Activated naive CD4-positive, alpha-beta T cell treated with anti-CD3 and anti-CD28 coated beads, Interleukin-2, amount 50 U/mL, for 16 hours (primary cell): ENCODE measurements around the gene GCSH.

Source experiments
- DNase-seq: peaks from one replicate; pipeline ENCODE4 v3.0.0-alpha.2; 2020

GCSH gene

GRCh38 chr16:81099958-81100357 lies 3.8 kb upstream of the GCSH start:
- DNase-seq, result no peak

DNA sequence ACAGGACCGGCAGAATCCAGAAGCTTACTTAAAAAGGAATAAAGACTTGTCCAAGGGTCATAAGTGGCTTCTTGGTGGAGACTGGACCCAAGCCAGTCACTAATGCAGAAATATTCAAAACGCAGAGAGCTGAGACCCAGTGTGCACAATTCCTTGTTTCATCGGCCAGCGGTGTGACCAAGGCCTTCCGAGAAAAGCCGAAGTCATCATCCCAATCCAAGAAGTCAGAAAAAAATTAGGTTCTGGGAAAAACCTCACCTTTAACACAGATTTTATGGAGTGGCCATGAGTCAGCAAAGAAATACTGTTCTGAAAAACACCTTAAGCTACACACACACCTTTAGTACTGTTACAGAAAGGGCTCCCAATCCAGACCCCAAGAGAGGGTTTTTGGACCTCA lies 1.0 kb upstream of the GCSH start:
- DNase-seq, result no peak

GRCh38 chr16:81096715-81097208 lies 567 bp upstream of the GCSH start:
- DNase-seq, result no peak

- no peak for DNase-seq
These were observed 592 bp downstream of the GCSH start for GRCh38 chr16:81095653-81095952.

DNA sequence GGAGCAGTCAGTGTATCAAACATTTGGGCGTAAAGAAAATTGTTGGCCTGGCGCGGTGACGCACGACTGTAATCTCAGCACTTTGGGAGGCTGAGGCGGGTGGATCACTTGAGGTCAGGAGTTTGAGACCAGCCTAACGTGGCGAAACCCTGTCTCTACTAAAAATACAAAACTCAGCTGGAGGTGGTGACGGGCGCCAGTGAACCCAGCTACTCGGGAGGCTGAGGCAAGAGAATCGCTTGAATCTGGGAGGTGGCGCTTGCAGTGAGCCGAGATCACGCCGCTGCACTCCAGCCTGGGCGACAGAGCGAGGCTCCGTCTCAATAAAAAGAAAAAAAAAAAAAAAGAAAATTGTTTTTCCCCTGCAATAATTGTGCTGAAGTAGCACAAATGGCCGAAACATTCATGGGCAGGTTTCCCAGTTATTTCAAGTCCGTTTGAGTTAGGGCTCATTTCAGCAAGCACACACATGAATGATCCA lies 1.4 kb downstream of the GCSH start:
- no peak for DNase-seq

- DNase-seq, result no peak
These were observed 7.4 kb downstream of the GCSH start for GRCh38 chr16:81088836-81089235.

DNA sequence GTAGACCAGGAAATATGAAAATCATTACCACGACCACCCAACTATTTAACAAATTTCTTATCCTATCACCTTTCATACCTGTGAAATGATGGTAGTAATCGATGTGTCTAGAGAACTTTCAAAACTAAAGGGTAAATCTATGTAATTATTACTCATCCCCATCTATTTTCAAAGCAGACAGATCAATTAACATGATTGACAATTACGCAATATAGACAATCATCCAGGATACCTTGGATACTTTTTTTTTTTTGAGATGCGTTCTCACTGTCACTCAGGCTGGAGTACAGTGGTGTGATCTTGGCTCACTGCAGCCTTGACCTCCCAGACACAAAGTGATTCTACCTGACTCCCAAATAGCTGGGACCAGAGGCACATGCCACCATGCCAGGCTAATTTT lies 15.2 kb downstream of the GCSH start:
- no peak for DNase-seq

DNA sequence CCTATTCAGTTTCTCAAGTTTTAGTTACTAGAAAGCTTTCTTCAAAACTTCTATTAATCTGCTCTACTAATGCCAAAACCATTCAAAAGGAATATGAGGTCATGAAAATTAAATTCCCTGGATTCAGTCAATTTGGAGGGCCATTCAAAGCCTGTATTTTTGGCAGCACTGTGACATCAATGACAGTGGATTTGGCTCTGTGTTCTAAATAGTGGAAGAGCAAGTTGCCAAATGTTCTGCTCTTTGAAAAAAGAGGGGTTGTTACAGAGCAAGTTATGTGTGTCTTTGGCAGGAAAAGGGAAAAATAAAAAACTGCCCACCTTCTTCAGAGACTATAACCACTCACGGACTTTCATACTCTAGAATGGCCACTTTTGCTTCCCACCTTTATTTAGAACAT lies 16.0 kb downstream of the GCSH start:
- DNase-seq, result no peak

- peak; percentile 98 for DNase-seq
These were observed 18.9 kb downstream of the GCSH start, which contains the start of gene C16orf46 for GRCh38 chr16:81077076-81077940. C16orf46 (minus strand) TSS chr16:81077238; CDS start chr16:81063955, 13,283 bp downstream.

DNA sequence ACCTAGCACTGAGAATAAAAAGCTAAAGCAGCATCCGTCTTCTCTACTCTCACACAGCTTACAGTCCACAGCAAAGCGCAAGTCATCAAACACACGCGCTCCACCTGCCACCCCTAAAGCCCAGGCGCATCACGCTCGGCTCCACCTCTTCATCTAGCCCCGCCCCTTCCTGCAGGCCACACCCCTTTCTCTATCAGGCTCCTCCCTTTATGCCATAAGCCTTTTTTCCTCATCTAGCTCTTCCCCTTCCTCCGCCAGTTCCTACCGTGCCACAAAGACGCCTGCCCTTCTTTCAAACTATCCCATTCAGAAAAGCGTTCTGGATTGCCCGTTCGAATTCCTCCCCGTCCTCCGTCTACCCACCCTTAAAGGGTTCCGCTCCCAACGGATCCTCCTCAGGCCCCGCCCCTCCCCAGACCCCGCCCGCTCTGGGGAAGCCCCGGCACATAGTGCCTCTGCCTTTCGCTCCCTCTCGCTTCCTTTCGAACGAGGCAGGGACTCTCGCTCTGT lies 19.6 kb downstream of the GCSH start:
- DNase-seq, result peak; percentile 93

DNA sequence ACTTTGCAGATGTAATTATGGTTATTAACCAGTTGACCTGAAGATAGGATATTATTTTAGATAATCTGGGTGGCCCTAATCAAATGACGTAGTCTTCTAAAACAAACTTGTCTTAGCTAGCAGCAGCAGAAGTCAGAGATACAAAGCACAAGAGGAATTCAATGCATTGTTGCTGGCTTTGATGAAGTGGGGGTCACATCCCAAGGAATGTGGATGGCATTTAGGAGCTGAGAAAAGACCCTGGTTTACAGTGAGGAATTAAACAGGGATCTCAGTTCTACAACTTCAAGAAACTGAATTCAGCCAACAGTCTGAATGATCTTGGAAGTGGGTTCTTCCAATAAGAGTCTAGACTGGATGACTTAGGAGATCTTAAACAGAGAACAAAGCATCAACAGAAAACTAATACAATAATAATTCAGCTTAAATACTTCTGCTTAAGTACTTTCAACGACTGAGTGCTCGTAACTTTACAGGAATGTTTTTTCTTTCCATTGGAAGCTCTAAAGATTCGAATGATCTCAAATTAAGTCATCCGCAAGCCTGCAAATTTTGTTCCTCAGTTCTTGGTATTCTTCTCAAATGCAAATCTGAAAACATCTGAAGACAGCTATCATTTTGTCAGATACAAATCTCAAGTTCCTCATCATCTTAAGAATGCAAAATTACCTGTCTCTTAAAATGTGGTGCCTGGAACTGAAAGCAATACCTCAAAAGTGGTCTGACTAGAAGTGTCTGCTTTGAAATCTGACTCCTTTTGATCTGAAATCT lies 22.4 kb downstream of the GCSH start:
- DNase-seq, result no peak

GRCh38 chr16:81071805-81072204 lies 24.4 kb downstream of the GCSH start:
- no peak for DNase-seq

GRCh38 chr16:81070979-81071378 lies 25.2 kb downstream of the GCSH start:
- DNase-seq, result no peak

DNA sequence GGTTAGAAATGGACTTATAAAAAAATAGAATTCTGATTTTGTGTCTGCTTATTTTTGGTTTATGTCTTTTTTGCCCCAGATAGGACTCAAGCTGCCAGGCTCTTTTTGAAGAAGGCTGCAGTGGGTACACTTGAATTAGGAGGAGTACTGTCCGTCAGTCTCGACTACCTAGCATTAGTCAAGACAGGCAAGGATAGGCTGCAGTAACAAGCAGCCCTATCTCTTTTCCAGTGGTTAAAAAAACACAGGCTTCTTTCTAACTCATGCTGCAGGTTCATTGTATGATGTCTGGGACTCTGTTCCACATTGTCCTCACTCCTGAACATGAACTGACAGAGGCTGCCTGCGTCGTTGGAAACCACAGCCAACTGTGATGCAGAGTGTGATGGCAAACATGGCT lies 27.1 kb downstream of the GCSH start:
- DNase-seq, result no peak

DNA sequence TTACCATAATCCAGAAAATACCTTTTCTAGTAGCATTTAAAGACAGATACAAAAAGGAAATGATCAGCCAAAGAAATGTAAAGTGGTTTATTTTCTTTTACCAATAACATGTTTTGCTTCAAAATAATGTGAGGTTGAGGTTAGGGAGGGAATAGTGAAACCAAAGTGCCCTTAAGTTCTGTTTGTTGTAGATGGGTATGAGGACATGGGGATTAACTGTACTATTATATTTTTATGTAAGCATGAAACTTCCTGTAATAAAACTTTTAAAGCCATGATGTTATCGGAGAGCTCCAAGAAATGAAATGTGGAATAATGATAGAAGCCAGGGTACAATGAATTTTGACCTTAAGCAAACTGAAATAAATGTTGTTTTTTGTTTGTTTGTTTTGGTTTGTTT lies 29.0 kb downstream of the GCSH start:
- no peak for DNase-seq

GRCh38 chr16:81066681-81067080 lies 29.5 kb downstream of the GCSH start:
- no peak for DNase-seq

GRCh38 chr16:81061871-81062608 lies 34.2 kb downstream of the GCSH start:
- no peak for DNase-seq

- no peak for DNase-seq
These were observed 34.9 kb downstream of the GCSH start for GRCh38 chr16:81061307-81061640.

- DNase-seq, result no peak
These were observed 35.5 kb downstream of the GCSH start for GRCh38 chr16:81060576-81061306.

DNA sequence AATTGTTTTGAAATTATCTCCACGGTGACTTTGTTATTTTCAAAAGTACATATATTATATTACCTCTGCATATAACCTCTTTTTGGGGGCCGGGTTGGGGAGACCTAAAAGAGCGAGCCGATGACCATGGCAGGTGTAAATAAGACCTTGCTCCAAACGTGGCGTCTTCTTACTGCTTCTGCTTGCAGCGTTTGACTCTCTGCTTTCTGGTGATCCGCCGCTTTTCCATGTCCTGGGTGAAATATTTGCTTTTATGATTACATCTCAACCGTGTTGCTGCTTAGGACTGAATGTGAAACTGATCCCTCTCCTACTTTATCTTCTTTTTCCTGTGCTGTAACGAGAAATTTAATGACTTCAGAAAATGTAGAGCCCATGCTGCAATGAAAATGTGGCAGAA lies 42.4 kb downstream of the GCSH start:
- no peak for DNase-seq

GRCh38 chr16:81042821-81043220 lies 53.4 kb downstream of the GCSH start:
- no peak for DNase-seq

- no peak for DNase-seq
These were observed 54.5 kb downstream of the GCSH start for GRCh38 chr16:81041696-81042095.

DNA sequence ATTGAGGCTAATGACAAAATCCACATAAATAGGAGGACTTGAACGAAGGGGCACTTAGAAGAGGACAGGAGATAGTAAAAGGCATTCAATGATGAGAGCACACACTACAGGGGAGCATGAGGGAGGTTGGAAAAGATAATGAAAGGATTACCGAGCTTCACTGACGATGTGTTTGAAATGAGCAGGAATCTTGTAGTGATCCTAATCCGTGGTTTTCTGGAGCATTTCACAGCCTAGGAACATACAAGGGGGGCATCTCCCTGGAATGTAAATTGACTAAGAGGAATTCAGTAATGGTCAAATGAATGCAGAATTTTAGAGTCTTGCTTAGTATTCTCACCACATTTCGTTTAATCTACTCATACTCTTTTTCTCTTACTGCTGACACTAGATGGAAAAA lies 55.4 kb downstream of the GCSH start:
- no peak for DNase-seq
